ENCODE measurements around the gene OAT. TPM values are rescaled to one million over a fixed set of nuclear protein-coding genes. Genes with fewer than 3 reads are reported as not detected.

OAT gene
- total and polyA plus RNA-seq, 2 donors (not counting 3 experiments of a cell fraction or from before 2014, with no cell fraction given) = 69.9 to 90.8 TPM

DNA sequence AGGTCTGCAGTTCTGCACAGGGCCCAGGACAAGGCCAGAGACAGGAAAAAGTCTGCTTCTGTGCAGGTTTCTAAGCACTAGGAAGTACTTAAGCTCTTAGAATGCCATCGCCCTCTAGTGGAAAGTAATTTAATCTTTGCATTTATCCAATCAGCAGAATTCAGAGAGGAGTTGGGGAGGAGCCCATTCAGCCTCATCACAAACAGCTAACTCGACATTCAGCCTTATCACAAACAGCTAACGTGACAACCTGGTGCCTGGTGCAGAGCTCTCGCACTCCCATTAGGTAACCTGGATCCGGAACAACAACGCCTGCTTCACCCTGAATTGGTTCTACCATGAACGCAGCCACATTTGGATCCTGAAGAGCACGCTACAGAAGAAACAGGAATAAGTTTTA lies 15.2 kb downstream of the OAT start:
- no TSS peak for BruUV-seq (replicated peaks)
- no peak overlapping the region for H2AFZ ChIP-seq (ENCODE audit: low read depth, low read length)

DNA sequence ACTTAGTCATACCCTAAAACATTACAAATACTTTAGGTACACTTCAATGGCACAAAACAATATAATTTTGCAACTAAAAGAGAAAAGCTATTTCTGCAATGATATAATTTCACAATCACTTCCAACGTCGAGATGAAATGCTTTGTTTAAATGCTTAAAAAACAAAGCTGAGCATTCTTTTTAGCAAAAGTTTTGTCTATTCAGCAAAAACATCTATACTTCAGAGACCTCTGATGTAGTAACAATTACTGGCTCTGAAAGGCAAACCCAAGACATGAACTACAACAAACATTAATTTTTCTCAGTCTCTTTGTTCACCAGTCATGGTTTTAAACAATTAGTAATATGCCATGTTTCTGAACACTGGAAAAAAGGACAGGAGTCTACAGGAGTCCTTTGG lies 16.4 kb downstream of the OAT start:
- H3K4me2 ChIP-seq (ENCODE audit: insufficient read depth, low read length) = no peak overlapping the region
- no TSS peak for BruUV-seq (replicated peaks)
- no peaks in the 10 kb centered on the region for H3K79me2 ChIP-seq (ENCODE audit: control insufficient read depth, insufficient read depth, low read length)
- H3K9ac ChIP-seq (replicated peaks; ENCODE audit: extremely low read depth, insufficient read depth, low read length) = no peak overlapping the region
- dilution Hi-C loops (cut with MboI; ENCODE audit: extremely low pct_ligation_motif_present, low sequenced_read_pairs) (no loop called here), intact Hi-C loops (cut with micrococcal nuclease) (loop anchor here (2.0 to 5.0 kb wide), 2 partner anchors 345 to 819 kb away; no protein-coding TSS in a partner anchor)
- POLR2A ChIA-PET = no interaction called here
- FAIRE-seq = no peak
- H3K9me1 ChIP-seq (replicated peaks; ENCODE audit: control insufficient read depth, extremely low read depth, insufficient read depth, low read length) = no peaks in the 10 kb centered on the region
- no peak overlapping the region for H2AFZ ChIP-seq (ENCODE audit: low read depth, low read length)
- no peaks in the 10 kb centered on the region for H3K27me3 ChIP-seq (ENCODE audit: control insufficient read depth in 2 of 2, insufficient read depth in 2 of 2, low read length in 2 of 2)
- no peaks in the 10 kb centered on the region for H3K4me1 ChIP-seq (ENCODE audit: control insufficient read depth, extremely low read depth, insufficient read depth, low read length)
- CTCF ChIA-PET = interaction anchor here (1.1 kb wide), 1 partner anchor 13 kb away, joined by 6 read pairs; no protein-coding TSS in a partner anchor
- DNase-seq (ENCODE audit: low read depth, low spot score) = no peak
- no peaks in the 10 kb centered on the region for H4K20me1 ChIP-seq (replicated peaks; ENCODE audit: control insufficient read depth, extremely low read depth, insufficient read depth, low read length)
- H3K27ac ChIP-seq (ENCODE audit: insufficient read depth, low read depth, low read length) = no peak overlapping the region
- TF ChIP-seq MYC (IDR thresholded peaks at IDR 0.05; ENCODE audit: low read depth, low read length) (no peak), EZH2 (IDR thresholded peaks at IDR 0.05; ENCODE audit: borderline replicate concordance, low read depth, low read length, severe bottlenecking) (no peak), JUN (IDR thresholded peaks at IDR 0.05; ENCODE audit: borderline replicate concordance, insufficient read depth, insufficient read length, low read depth) (no peak), FOS (IDR thresholded peaks at IDR 0.05; ENCODE audit: borderline replicate concordance, insufficient read depth, low read length) (no peak), GATA2 (IDR thresholded peaks at IDR 0.05; ENCODE audit: insufficient read depth, insufficient read length, low read depth, low read length) (no peak), POLR2A (IDR thresholded peaks at IDR 0.05; ENCODE audit: low read depth, low read length) (no peak), POLR2AphosphoS5 (IDR thresholded peaks at IDR 0.05; ENCODE audit: insufficient read depth, low read depth, low read length) (no peak)
- TF ChIP-seq, protein P1, sequence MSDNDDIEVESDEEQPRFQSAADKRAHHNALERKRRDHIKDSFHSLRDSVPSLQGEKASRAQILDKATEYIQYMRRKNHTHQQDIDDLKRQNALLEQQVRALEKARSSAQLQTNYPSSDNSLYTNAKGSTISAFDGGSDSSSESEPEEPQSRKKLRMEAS (IDR thresholded peaks at IDR 0.05; ENCODE audit: insufficient read depth, insufficient read length) = no peak
- TF ChIP-seq, protein P2, sequence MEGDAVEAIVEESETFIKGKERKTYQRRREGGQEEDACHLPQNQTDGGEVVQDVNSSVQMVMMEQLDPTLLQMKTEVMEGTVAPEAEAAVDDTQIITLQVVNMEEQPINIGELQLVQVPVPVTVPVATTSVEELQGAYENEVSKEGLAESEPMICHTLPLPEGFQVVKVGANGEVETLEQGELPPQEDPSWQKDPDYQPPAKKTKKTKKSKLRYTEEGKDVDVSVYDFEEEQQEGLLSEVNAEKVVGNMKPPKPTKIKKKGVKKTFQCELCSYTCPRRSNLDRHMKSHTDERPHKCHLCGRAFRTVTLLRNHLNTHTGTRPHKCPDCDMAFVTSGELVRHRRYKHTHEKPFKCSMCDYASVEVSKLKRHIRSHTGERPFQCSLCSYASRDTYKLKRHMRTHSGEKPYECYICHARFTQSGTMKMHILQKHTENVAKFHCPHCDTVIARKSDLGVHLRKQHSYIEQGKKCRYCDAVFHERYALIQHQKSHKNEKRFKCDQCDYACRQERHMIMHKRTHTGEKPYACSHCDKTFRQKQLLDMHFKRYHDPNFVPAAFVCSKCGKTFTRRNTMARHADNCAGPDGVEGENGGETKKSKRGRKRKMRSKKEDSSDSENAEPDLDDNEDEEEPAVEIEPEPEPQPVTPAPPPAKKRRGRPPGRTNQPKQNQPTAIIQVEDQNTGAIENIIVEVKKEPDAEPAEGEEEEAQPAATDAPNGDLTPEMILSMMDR (IDR thresholded peaks at IDR 0.05; ENCODE audit: extremely low read depth in 1 of 2, insufficient read depth in 1 of 2, low read depth in 1 of 2, low read length in 2 of 2) = no peak
- no peaks in the 10 kb centered on the region for H3K9me3 ChIP-seq (replicated peaks; ENCODE audit: control insufficient read depth, insufficient read depth, low read length)
- H3K4me3 ChIP-seq (replicated peaks in 1 of 3; ENCODE audit: insufficient read depth in 1 of 3, low read depth in 1 of 3, low read length in 3 of 3) = no peak overlapping the region
- H3K36me3 ChIP-seq (ENCODE audit: control insufficient read depth in 2 of 2, extremely low read depth in 1 of 2, insufficient read depth in 2 of 2, low read length in 2 of 2) = peaks cover 22 to 26% of the 10 kb centered on the region in 2 experiments

More for the DNA sequence above, 15.2 kb downstream of the OAT start:
- H3K4me2 ChIP-seq (ENCODE audit: insufficient read depth, low read length) = no peak overlapping the region
- no peaks in the 10 kb centered on the region for H3K9me1 ChIP-seq (replicated peaks; ENCODE audit: control insufficient read depth, extremely low read depth, insufficient read depth, low read length)
- no peaks in the 10 kb centered on the region for H3K27me3 ChIP-seq (ENCODE audit: control insufficient read depth in 2 of 2, insufficient read depth in 2 of 2, low read length in 2 of 2)
- peak; percentile 85 for DNase-seq (ENCODE audit: low read depth, low spot score)
- peak; percentile 83 for FAIRE-seq
- peaks cover 22% of the 10 kb centered on the region in 2 experiments for H3K36me3 ChIP-seq (ENCODE audit: control insufficient read depth in 2 of 2, extremely low read depth in 1 of 2, insufficient read depth in 2 of 2, low read length in 2 of 2)
- H4K20me1 ChIP-seq (replicated peaks; ENCODE audit: control insufficient read depth, extremely low read depth, insufficient read depth, low read length) = no peaks in the 10 kb centered on the region
- POLR2A ChIA-PET = no interaction called here
- no peak overlapping the region for H3K9ac ChIP-seq (replicated peaks; ENCODE audit: extremely low read depth, insufficient read depth, low read length)
- intact Hi-C loops (cut with micrococcal nuclease) (loop anchor here (1.0 to 5.0 kb wide), 3 partner anchors 344 to 821 kb away; no protein-coding TSS in a partner anchor), dilution Hi-C loops (cut with MboI; ENCODE audit: extremely low pct_ligation_motif_present, low sequenced_read_pairs) (no loop called here)
- no peak overlapping the region for H3K4me3 ChIP-seq (replicated peaks in 1 of 3; ENCODE audit: insufficient read depth in 1 of 3, low read depth in 1 of 3, low read length in 3 of 3)
- TF ChIP-seq, protein P2 (IDR thresholded peaks at IDR 0.05; ENCODE audit: extremely low read depth in 1 of 2, insufficient read depth in 1 of 2, low read depth in 1 of 2, low read length in 2 of 2) = peak; percentile 60 to 64
- TF ChIP-seq, protein P1 (IDR thresholded peaks at IDR 0.05; ENCODE audit: insufficient read depth, insufficient read length) = no peak
- H3K9me3 ChIP-seq (replicated peaks; ENCODE audit: control insufficient read depth, insufficient read depth, low read length) = no peaks in the 10 kb centered on the region
- H3K27ac ChIP-seq (ENCODE audit: insufficient read depth, low read depth, low read length) = no peak overlapping the region
- no peaks in the 10 kb centered on the region for H3K4me1 ChIP-seq (ENCODE audit: control insufficient read depth, extremely low read depth, insufficient read depth, low read length)
- CTCF ChIA-PET = interaction anchor here (0.5 to 2.9 kb wide), 21 partner anchors 10 to 1220 kb away, joined by 3 to 80 read pairs (median 4); partner anchors contain the start of gene OAT
- H3K79me2 ChIP-seq (ENCODE audit: control insufficient read depth, insufficient read depth, low read length) = no peaks in the 10 kb centered on the region
